Measurements from ENCODE around the gene CTF1.

- TF ChIP-seq POLR2A (IDR thresholded peaks at IDR 0.05) (no peak), CTCF (IDR thresholded peaks at IDR 0.05) (no peak), POLR2AphosphoS5 (IDR thresholded peaks at IDR 0.05) (no peak)
Measured at GRCh38 chr16:30929167-30929566, 32.8 kb downstream of the CTF1 start.
